ENCODE measurements around the gene HEG1. TPM values are rescaled to one million over a fixed set of nuclear protein-coding genes. Genes with fewer than 3 reads are reported as not detected.

HEG1 gene
- total and polyA plus RNA-seq, 2 of the 13 experiments (the other 11 are each of a cell fraction or from before 2014, with no cell fraction given), result 10.7 to 18.2 TPM

GRCh38 chr3:125011941-125012340 is 43.9 kb downstream of the HEG1 start:
- FAIRE-seq, result no peak
- H3K79me2 ChIP-seq (ENCODE audit: insufficient read depth, low read length), result no peaks in the 10 kb centered on the region
- ChIA-PET CTCF (ENCODE audit: low intra/inter-chr PET ratio, low total read pairs) (no interaction called here), POLR2A (interaction anchor here (1.0 to 2.3 kb wide), 2 partner anchors 10 to 51 kb away, joined by 3 to 11 read pairs; no protein-coding TSS in a partner anchor)
- H2AFZ ChIP-seq (ENCODE audit: low read length), result no peak overlapping the region
- no peak for DNase-seq (ENCODE audit: low spot score)
- no TSS peak for BruUV-seq (replicated peaks)
- ATAC-seq, result no peak
- no peaks in the 10 kb centered on the region for H3K27me3 ChIP-seq (ENCODE audit: control insufficient read depth in 1 of 2, insufficient read depth in 2 of 2, low read length in 2 of 2)
- in situ Hi-C loops (cut with HindIII; ENCODE audit: extremely low pct_ligation_motif_present, low pct_unique_long_range_greater_than_20kb), result no loop called here
- no peaks in the 10 kb centered on the region for H4K20me1 ChIP-seq (ENCODE audit: insufficient read depth, low read length)
- intact Hi-C loops (cut with micrococcal nuclease; ENCODE audit: unreplicated experiment), result no loop called here
- H3K36me3 ChIP-seq (replicated peaks in 1 of 2; ENCODE audit: control insufficient read depth in 1 of 2, insufficient read depth in 2 of 2, low read length in 2 of 2), result peaks cover 27 to 70% of the 10 kb centered on the region in 2 experiments
- H3K4me1 ChIP-seq (ENCODE audit: insufficient read depth, low read length), result peaks cover 37% of the 10 kb centered on the region
- no peak overlapping the region for H3K9ac ChIP-seq (ENCODE audit: insufficient read depth, low read depth, low read length)
- H3K27ac ChIP-seq (ENCODE audit: extremely low read length, insufficient read depth, low read length), result no peak overlapping the region
- H3K4me2 ChIP-seq (ENCODE audit: low read depth, low read length), result no peak overlapping the region
- WGBS (ENCODE audit: low lambda C conversion rate), result 98% methylated on average over 7 of the region's 7 CpGs
- H3K9me3 ChIP-seq (ENCODE audit: low read length), result no peaks in the 10 kb centered on the region
- no peak overlapping the region for H3K4me3 ChIP-seq (replicated peaks in 1 of 3; ENCODE audit: insufficient read depth in 1 of 3, low read depth in 2 of 3, low read length in 3 of 3)
- TF ChIP-seq FOXK1 (CRISPR knock-in tag; IDR thresholded peaks at IDR 0.05; ENCODE audit: borderline replicate concordance, low read depth) (no peak), CHD4 (IDR thresholded peaks at IDR 0.05; ENCODE audit: borderline replicate concordance, low read length) (no peak), ONECUT2 (CRISPR knock-in tag; IDR thresholded peaks at IDR 0.05) (no peak), SAP130 (CRISPR knock-in tag; IDR thresholded peaks at IDR 0.05; ENCODE audit: low read depth) (no peak), CHCHD3 (CRISPR knock-in tag; IDR thresholded peaks at IDR 0.05) (no peak), GABPB1 (CRISPR knock-in tag; IDR thresholded peaks at IDR 0.05) (no peak), MAFK (conservative IDR thresholded peaks at IDR 0.05 in 1 of 2, IDR thresholded peaks at IDR 0.05 in 1 of 2; ENCODE audit: low read length in 2 of 2) (no peak), ZNF350 (CRISPR knock-in tag; IDR thresholded peaks at IDR 0.05; ENCODE audit: borderline replicate concordance, low read depth) (no peak), ZBTB46 (CRISPR knock-in tag; IDR thresholded peaks at IDR 0.05; ENCODE audit: borderline replicate concordance) (no peak), HINFP (CRISPR knock-in tag; IDR thresholded peaks at IDR 0.05; ENCODE audit: low read depth) (no peak), ZFP37 (CRISPR knock-in tag; IDR thresholded peaks at IDR 0.05; ENCODE audit: borderline replicate concordance) (no peak), ZNF597 (CRISPR knock-in tag; IDR thresholded peaks at IDR 0.05) (no peak), RFXANK (CRISPR knock-in tag; IDR thresholded peaks at IDR 0.05) (no peak), FOSL1 (CRISPR knock-in tag; IDR thresholded peaks at IDR 0.05; ENCODE audit: borderline replicate concordance) (no peak)
- TF ChIP-seq, protein P1, sequence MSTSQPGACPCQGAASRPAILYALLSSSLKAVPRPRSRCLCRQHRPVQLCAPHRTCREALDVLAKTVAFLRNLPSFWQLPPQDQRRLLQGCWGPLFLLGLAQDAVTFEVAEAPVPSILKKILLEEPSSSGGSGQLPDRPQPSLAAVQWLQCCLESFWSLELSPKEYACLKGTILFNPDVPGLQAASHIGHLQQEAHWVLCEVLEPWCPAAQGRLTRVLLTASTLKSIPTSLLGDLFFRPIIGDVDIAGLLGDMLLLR (CRISPR knock-in tag; IDR thresholded peaks at IDR 0.05), result no peak
- TF ChIP-seq, protein P2, sequence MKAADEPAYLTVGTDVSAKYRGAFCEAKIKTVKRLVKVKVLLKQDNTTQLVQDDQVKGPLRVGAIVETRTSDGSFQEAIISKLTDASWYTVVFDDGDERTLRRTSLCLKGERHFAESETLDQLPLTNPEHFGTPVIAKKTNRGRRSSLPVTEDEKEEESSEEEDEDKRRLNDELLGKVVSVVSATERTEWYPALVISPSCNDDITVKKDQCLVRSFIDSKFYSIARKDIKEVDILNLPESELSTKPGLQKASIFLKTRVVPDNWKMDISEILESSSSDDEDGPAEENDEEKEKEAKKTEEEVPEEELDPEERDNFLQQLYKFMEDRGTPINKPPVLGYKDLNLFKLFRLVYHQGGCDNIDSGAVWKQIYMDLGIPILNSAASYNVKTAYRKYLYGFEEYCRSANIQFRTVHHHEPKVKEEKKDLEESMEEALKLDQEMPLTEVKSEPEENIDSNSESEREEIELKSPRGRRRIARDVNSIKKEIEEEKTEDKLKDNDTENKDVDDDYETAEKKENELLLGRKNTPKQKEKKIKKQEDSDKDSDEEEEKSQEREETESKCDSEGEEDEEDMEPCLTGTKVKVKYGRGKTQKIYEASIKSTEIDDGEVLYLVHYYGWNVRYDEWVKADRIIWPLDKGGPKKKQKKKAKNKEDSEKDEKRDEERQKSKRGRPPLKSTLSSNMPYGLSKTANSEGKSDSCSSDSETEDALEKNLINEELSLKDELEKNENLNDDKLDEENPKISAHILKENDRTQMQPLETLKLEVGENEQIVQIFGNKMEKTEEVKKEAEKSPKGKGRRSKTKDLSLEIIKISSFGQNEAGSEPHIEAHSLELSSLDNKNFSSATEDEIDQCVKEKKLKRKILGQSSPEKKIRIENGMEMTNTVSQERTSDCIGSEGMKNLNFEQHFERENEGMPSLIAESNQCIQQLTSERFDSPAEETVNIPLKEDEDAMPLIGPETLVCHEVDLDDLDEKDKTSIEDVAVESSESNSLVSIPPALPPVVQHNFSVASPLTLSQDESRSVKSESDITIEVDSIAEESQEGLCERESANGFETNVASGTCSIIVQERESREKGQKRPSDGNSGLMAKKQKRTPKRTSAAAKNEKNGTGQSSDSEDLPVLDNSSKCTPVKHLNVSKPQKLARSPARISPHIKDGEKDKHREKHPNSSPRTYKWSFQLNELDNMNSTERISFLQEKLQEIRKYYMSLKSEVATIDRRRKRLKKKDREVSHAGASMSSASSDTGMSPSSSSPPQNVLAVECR (CRISPR knock-in tag; IDR thresholded peaks at IDR 0.05; ENCODE audit: borderline replicate concordance), result no peak

All from HepG2 (cell line).